22Rv1 (cell line): ENCODE measurements around the gene CNTNAP2.

Source experiments
- CTCF ChIP-seq: fragments of 450-650 bp; IDR thresholded peaks from 2 replicates; pipeline ENCODE4 v1.5.1; 2017; ENCODE audit warnings: mild to moderate bottlenecking
- ZFX ChIP-seq: fragments of 450-650 bp; IDR thresholded peaks from 2 replicates; pipeline ENCODE4 v1.6.1; 2017; ENCODE audit warnings: antibody characterized with exemption, borderline replicate concordance

DNA sequence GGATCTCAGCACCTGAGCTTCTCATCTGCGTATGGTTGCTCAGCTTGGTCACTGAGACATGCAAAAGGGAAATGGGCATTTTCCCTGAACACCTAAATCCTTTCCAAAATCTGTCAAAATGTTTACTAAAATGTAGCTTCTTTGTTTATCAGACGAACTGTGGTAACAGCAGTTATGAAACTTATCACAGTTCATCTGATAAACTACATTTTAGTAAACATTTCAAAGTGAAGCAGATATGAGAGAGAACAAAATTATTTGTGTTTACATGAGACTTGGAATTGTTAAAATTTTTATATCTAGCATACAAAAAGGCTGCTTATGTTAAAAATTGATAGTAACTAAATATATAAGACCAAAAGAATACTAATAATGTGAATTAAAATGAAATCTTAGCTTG is 1900.5 kb downstream of the CNTNAP2 start:
- TF ChIP-seq CTCF (no peak), ZFX (no peak)
